Non-pigmented ciliary epithelial cell (primary cell): Measurements from ENCODE around the gene EIF4G2.

Experiments used
- DNase-seq: peaks from one replicate; pipeline ENCODE4 v3.0.0-alpha.2; 2010; ENCODE audit warnings: low read depth

The EIF4G2 gene

GRCh38 chr11:10771457-10771856, 37.3 kb downstream of the EIF4G2 start:
- no peak for DNase-seq

GRCh38 chr11:10770626-10771254, 38.0 kb downstream of the EIF4G2 start:
- DNase-seq = no peak

GRCh38 chr11:10764412-10764811, 44.3 kb downstream of the EIF4G2 start:
- DNase-seq = no peak

- no peak for DNase-seq
These were observed 45.0 kb downstream of the EIF4G2 start for GRCh38 chr11:10763766-10764165.

- no peak for DNase-seq
These were observed 45.8 kb downstream of the EIF4G2 start for GRCh38 chr11:10762913-10763421.

GRCh38 chr11:10762185-10762584, 46.5 kb downstream of the EIF4G2 start:
- no peak for DNase-seq

GRCh38 chr11:10761085-10761698, 47.5 kb downstream of the EIF4G2 start:
- DNase-seq = no peak

- DNase-seq = no peak
These were observed 49.8 kb downstream of the EIF4G2 start for GRCh38 chr11:10758957-10759356.

GRCh38 chr11:10752486-10752885, 56.2 kb downstream of the EIF4G2 start:
- no peak for DNase-seq

GRCh38 chr11:10752061-10752460, 56.7 kb downstream of the EIF4G2 start:
- no peak for DNase-seq

GRCh38 chr11:10751581-10751940, 57.2 kb downstream of the EIF4G2 start:
- DNase-seq = no peak

- DNase-seq = no peak
These were observed 57.7 kb downstream of the EIF4G2 start, which contains the start of gene CTR9 for GRCh38 chr11:10750838-10751580. TSS of gene CTR9 (plus strand) at chr11:10751246. CDS start at chr11:10751413, 167 bp downstream.

- DNase-seq = no peak
These were observed 59.2 kb downstream of the EIF4G2 start for GRCh38 chr11:10749476-10749875.

- no peak for DNase-seq
These were observed 61.0 kb downstream of the EIF4G2 start for GRCh38 chr11:10747733-10748132.
